LNCAP (cell line): ENCODE measurements around the gene LLGL1.

Source experiments
- TF ChIP-seq, protein P1 (sequence below): fragments of 450-650 bp; IDR thresholded peaks from 2 replicates; pipeline ENCODE4 v1.5.1; 2017; ENCODE audit warnings: mild to moderate bottlenecking

LLGL1 gene

GRCh38 chr17:18225121-18225641, at the start of gene LLGL1:
Gene LLGL1 (plus strand): TSS chr17:18225635. CDS start chr17:18225683, 48 bp downstream.
- TF ChIP-seq, protein P1, sequence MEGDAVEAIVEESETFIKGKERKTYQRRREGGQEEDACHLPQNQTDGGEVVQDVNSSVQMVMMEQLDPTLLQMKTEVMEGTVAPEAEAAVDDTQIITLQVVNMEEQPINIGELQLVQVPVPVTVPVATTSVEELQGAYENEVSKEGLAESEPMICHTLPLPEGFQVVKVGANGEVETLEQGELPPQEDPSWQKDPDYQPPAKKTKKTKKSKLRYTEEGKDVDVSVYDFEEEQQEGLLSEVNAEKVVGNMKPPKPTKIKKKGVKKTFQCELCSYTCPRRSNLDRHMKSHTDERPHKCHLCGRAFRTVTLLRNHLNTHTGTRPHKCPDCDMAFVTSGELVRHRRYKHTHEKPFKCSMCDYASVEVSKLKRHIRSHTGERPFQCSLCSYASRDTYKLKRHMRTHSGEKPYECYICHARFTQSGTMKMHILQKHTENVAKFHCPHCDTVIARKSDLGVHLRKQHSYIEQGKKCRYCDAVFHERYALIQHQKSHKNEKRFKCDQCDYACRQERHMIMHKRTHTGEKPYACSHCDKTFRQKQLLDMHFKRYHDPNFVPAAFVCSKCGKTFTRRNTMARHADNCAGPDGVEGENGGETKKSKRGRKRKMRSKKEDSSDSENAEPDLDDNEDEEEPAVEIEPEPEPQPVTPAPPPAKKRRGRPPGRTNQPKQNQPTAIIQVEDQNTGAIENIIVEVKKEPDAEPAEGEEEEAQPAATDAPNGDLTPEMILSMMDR: no peak

GRCh38 chr17:18176176-18176575, 49.3 kb upstream of the LLGL1 start:
- TF ChIP-seq, protein P1: no peak

DNA sequence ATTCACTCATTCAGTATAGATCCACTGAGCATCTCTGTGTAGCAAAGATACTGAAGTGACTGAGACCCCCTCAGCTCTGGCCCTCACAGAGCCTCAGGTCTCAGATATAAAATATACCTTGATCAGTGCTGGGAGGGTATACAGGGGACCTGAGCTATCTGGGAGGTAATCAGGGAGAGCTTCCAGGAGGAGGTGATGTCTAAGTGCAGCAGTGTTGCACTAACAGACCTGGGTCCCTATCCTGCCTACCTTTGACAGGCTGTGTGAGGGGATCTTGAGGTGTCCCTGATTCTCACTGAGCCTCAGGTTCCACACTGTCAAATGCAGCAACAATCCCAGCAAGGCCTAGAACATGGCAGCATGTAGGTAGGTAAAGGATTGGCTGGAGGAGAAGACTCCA, 48.3 kb upstream of the LLGL1 start:
- TF ChIP-seq, protein P1: no peak

DNA sequence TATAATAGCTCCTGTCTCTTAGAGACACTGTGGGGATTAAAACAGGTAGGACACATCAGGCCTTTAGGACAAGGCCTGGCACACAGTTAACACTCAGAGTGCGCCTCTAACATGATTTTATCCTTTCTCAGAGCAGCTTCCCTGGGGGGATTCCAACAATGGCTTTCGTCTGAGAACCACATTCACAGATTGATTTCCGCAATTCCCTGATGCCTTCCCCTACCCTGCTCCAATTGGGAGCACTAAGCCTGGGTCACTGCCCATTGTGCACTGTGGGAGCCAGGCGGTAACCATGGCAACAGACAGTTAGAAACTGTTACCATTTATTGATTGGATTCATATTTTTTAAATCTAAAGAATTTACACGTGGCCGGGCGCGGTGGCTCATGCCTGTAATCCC, 47.7 kb upstream of the LLGL1 start:
- TF ChIP-seq, protein P1: no peak

- TF ChIP-seq, protein P1: no peak
These were observed 46.2 kb upstream of the LLGL1 start for GRCh38 chr17:18179196-18179595.

GRCh38 chr17:18179804-18180203, 45.6 kb upstream of the LLGL1 start:
- TF ChIP-seq, protein P1: no peak

GRCh38 chr17:18181358-18181757, 44.1 kb upstream of the LLGL1 start:
- TF ChIP-seq, protein P1: no peak
